ENCODE data around the gene PRPS1L1. TPM values are rescaled to one million over a fixed set of nuclear protein-coding genes. Genes with fewer than 3 reads are reported as not detected.

Gene PRPS1L1
- polyA plus RNA-seq, 1 of the 3 experiments (the other 2 are of a cell fraction), result not detected

GRCh38 chr7:18049262-18049661 is 21.6 kb upstream of the PRPS1L1 start:
- no peaks in the 10 kb centered on the region for H3K79me2 ChIP-seq (ENCODE audit: insufficient read depth)
- TF ChIP-seq RCOR1 (IDR thresholded peaks at IDR 0.05; ENCODE audit: low read length), result no peak
- no peak for TF ChIP-seq CHD2 (IDR thresholded peaks at IDR 0.05; ENCODE audit: low read length, partially characterized antibody)
- no peak overlapping the region for H3K27ac ChIP-seq (ENCODE audit: low read depth in 2 of 2, low read length in 1 of 2)
- peaks cover 34% of the 10 kb centered on the region for H3K27me3 ChIP-seq (ENCODE audit: insufficient read depth)
- no peaks in the 10 kb centered on the region for H3K4me1 ChIP-seq (ENCODE audit: control insufficient read depth in 1 of 2, insufficient read depth in 2 of 2, low read depth in 1 of 2, low read length in 1 of 2)
- DNase-seq, result no peak
- 13% methylated on average over 4 of the region's 4 CpGs for WGBS (ENCODE audit: low lambda C conversion rate)
- no peak overlapping the region for H3K4me3 ChIP-seq (ENCODE audit: low read depth in 2 of 2, low read length in 1 of 2)
- H2AFZ ChIP-seq (ENCODE audit: low read depth), result no peak overlapping the region
- no peak overlapping the region for H3K4me2 ChIP-seq
- no peaks in the 10 kb centered on the region for H3K36me3 ChIP-seq (replicated peaks in 1 of 2; ENCODE audit: control insufficient read depth in 1 of 2, insufficient read depth in 2 of 2, low read length in 1 of 2)
- H3K9me3 ChIP-seq, result no peaks in the 10 kb centered on the region
- H3K9me2 ChIP-seq, result no peaks in the 10 kb centered on the region
- POLR2A ChIA-PET, result no interaction called here
- CTCF ChIA-PET, result interaction anchor here (2.5 to 2.9 kb wide), 2 partner anchors 15 to 279 kb away, joined by 10 to 11 read pairs; no protein-coding TSS in a partner anchor
- no peaks in the 10 kb centered on the region for H3F3A ChIP-seq (replicated peaks; ENCODE audit: insufficient read depth)
- H4K20me1 ChIP-seq (ENCODE audit: insufficient read depth), result no peaks in the 10 kb centered on the region
- no peak overlapping the region for H3K9ac ChIP-seq

GRCh38 chr7:18046601-18047000 is 19.0 kb upstream of the PRPS1L1 start:
- H3K9me2 ChIP-seq, result no peaks in the 10 kb centered on the region
- ChIA-PET CTCF (interaction anchor here (1.3 kb wide), 1 partner anchor 16 kb away, joined by 3 read pairs; no protein-coding TSS in a partner anchor), POLR2A (no interaction called here)
- H3K79me2 ChIP-seq (ENCODE audit: insufficient read depth), result no peaks in the 10 kb centered on the region
- H3K9me3 ChIP-seq, result no peaks in the 10 kb centered on the region
- H3F3A ChIP-seq (replicated peaks; ENCODE audit: insufficient read depth), result no peaks in the 10 kb centered on the region
- H3K4me3 ChIP-seq (ENCODE audit: low read depth in 2 of 2, low read length in 1 of 2), result no peak overlapping the region
- no peak overlapping the region for H3K27ac ChIP-seq (ENCODE audit: low read depth in 2 of 2, low read length in 1 of 2)
- TF ChIP-seq TEAD4 (IDR thresholded peaks at IDR 0.05; ENCODE audit: borderline replicate concordance, insufficient read depth) (no peak), TAF1 (IDR thresholded peaks at IDR 0.05; ENCODE audit: borderline replicate concordance, low read depth, low read length) (no peak), POLR2AphosphoS5 (IDR thresholded peaks at IDR 0.05; ENCODE audit: low read depth, low read length) (no peak), NRF1 (IDR thresholded peaks at IDR 0.05; ENCODE audit: low read depth, low read length) (no peak), IRF3 (IDR thresholded peaks at IDR 0.05; ENCODE audit: low read depth, low read length) (no peak), EZH2phosphoT487 (IDR thresholded peaks at IDR 0.05; ENCODE audit: borderline replicate concordance, low read depth) (no peak), NFIC (IDR thresholded peaks at IDR 0.05; ENCODE audit: borderline replicate concordance) (no peak), FOXM1 (IDR thresholded peaks at IDR 0.05; ENCODE audit: low read depth) (no peak), RCOR1 (IDR thresholded peaks at IDR 0.05; ENCODE audit: low read length) (no peak), MEF2A (IDR thresholded peaks at IDR 0.05; ENCODE audit: borderline replicate concordance, low read depth) (no peak), RAD21 (IDR thresholded peaks at IDR 0.05; ENCODE audit: low read length) (no peak), FOSL2 (IDR thresholded peaks at IDR 0.05; ENCODE audit: borderline replicate concordance, low read depth) (no peak), MXI1 (IDR thresholded peaks at IDR 0.05; ENCODE audit: low read depth, low read length) (no peak), EP300 (IDR thresholded peaks at IDR 0.05; ENCODE audit: borderline replicate concordance in 1 of 2, low read depth in 1 of 2, low read length in 1 of 2) (no peak), CHD2 (IDR thresholded peaks at IDR 0.05; ENCODE audit: low read length, partially characterized antibody) (no peak), SMC3 (IDR thresholded peaks at IDR 0.05; ENCODE audit: low read depth, low read length) (no peak)
- TF ChIP-seq, protein P1, sequence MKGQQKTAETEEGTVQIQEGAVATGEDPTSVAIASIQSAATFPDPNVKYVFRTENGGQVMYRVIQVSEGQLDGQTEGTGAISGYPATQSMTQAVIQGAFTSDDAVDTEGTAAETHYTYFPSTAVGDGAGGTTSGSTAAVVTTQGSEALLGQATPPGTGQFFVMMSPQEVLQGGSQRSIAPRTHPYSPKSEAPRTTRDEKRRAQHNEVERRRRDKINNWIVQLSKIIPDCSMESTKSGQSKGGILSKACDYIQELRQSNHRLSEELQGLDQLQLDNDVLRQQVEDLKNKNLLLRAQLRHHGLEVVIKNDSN (IDR thresholded peaks at IDR 0.05; ENCODE audit: borderline replicate concordance, low read depth), result no peak
- TF ChIP-seq, protein P2, sequence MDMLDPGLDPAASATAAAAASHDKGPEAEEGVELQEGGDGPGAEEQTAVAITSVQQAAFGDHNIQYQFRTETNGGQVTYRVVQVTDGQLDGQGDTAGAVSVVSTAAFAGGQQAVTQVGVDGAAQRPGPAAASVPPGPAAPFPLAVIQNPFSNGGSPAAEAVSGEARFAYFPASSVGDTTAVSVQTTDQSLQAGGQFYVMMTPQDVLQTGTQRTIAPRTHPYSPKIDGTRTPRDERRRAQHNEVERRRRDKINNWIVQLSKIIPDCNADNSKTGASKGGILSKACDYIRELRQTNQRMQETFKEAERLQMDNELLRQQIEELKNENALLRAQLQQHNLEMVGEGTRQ (IDR thresholded peaks at IDR 0.05; ENCODE audit: borderline replicate concordance, low read depth, low read length), result no peak
- TF ChIP-seq, protein P3, sequence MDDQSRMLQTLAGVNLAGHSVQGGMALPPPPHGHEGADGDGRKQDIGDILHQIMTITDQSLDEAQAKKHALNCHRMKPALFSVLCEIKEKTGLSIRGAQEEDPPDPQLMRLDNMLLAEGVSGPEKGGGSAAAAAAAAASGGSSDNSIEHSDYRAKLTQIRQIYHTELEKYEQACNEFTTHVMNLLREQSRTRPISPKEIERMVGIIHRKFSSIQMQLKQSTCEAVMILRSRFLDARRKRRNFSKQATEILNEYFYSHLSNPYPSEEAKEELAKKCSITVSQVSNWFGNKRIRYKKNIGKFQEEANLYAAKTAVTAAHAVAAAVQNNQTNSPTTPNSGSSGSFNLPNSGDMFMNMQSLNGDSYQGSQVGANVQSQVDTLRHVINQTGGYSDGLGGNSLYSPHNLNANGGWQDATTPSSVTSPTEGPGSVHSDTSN (IDR thresholded peaks at IDR 0.05), result no peak
- H3K9ac ChIP-seq, result no peak overlapping the region
- 0 out of 2 replicates have a peak overlapping the region, but pooled peaks have one; percentile 20 for H2AFZ ChIP-seq (ENCODE audit: low read depth)
- H3K36me3 ChIP-seq (replicated peaks in 1 of 2; ENCODE audit: control insufficient read depth in 1 of 2, insufficient read depth in 2 of 2, low read length in 1 of 2), result no peaks in the 10 kb centered on the region
- no peak overlapping the region for H3K4me2 ChIP-seq
- H3K4me1 ChIP-seq (ENCODE audit: control insufficient read depth in 1 of 2, insufficient read depth in 2 of 2, low read depth in 1 of 2, low read length in 1 of 2), result no peaks in the 10 kb centered on the region
- DNase-seq, result no peak
- no peaks in the 10 kb centered on the region for H4K20me1 ChIP-seq (ENCODE audit: insufficient read depth)
- H3K27me3 ChIP-seq (ENCODE audit: insufficient read depth), result peaks cover 17% of the 10 kb centered on the region
- 15% methylated on average over 1 of the region's 1 CpG for WGBS (ENCODE audit: low lambda C conversion rate)
